ENCODE measurements around the gene PTH.

Gene PTH

GRCh38 chr11:13495929-13496328 lies at the start of gene PTH:
Gene PTH, minus strand, starts transcription at chr11:13495997. Its CDS starts 3,142 bp downstream, at chr11:13492855.
- DNase-seq = no peak

- no peak for DNase-seq
Observed at GRCh38 chr11:13538044-13538443, 42.2 kb upstream of the PTH start.

GRCh38 chr11:13535819-13536218 lies 40.0 kb upstream of the PTH start:
- DNase-seq = no peak

- DNase-seq = no peak
Observed at GRCh38 chr11:13534358-13534757, 38.6 kb upstream of the PTH start.

- DNase-seq = no peak
Observed at GRCh38 chr11:13525257-13525656, 29.5 kb upstream of the PTH start.

GRCh38 chr11:13503393-13503792 lies 7.6 kb upstream of the PTH start:
- DNase-seq = no peak

GRCh38 chr11:13502492-13502891 lies 6.7 kb upstream of the PTH start:
- DNase-seq = no peak

- DNase-seq = no peak
Observed at GRCh38 chr11:13494051-13494450, 1.7 kb downstream of the PTH start.

GRCh38 chr11:13487661-13488030 lies 8.2 kb downstream of the PTH start:
- DNase-seq = no peak

- DNase-seq = no peak
Observed at GRCh38 chr11:13486926-13487660, 8.7 kb downstream of the PTH start.

GRCh38 chr11:13480198-13480597 lies 15.6 kb downstream of the PTH start:
- no peak for DNase-seq

GRCh38 chr11:13479688-13480087 lies 16.1 kb downstream of the PTH start:
- DNase-seq = no peak

GRCh38 chr11:13475091-13475490 lies 20.7 kb downstream of the PTH start:
- DNase-seq = no peak

GRCh38 chr11:13473013-13473722 lies 22.6 kb downstream of the PTH start:
- no peak for DNase-seq

GRCh38 chr11:13468750-13469149 lies 27.0 kb downstream of the PTH start:
- DNase-seq = no peak

- no peak for DNase-seq
Observed at GRCh38 chr11:13465909-13466371, 29.9 kb downstream of the PTH start.

- DNase-seq = no peak
Observed at GRCh38 chr11:13463779-13464290, 32.0 kb downstream of the PTH start.

GRCh38 chr11:13462901-13463778 lies 32.7 kb downstream of the PTH start, which contains the start of gene BTBD10:
Gene BTBD10, minus strand, starts transcription at chr11:13463222. Its CDS starts 18,098 bp downstream, at chr11:13445124.
- peak; percentile 94 for DNase-seq

- DNase-seq = peak; percentile 39
Observed at GRCh38 chr11:13462311-13462900, 33.4 kb downstream of the PTH start.

- DNase-seq = no peak
Observed at GRCh38 chr11:13461291-13461690, 34.5 kb downstream of the PTH start.

GRCh38 chr11:13450832-13451397 lies 44.9 kb downstream of the PTH start:
- DNase-seq = no peak

GRCh38 chr11:13449522-13449921 lies 46.3 kb downstream of the PTH start:
- no peak for DNase-seq

Data from GDM1 (cell line).